GM21423 (cell line): ENCODE data around the gene MTPN.

Experiments
- ATAC-seq: cut with Tn5 transposase; IDR thresholded peaks from one replicate; pipeline ENCODE4 v1.9.1; 2021; ENCODE audit warnings: mild to moderate bottlenecking, moderate library complexity; ENCODE audit not compliant: unreplicated experiment

Gene MTPN

GRCh38 chr7:135929249-135929648 lies 47.9 kb downstream of the MTPN start:
- no peak for ATAC-seq

- ATAC-seq, result no peak
These were observed 49.0 kb downstream of the MTPN start for GRCh38 chr7:135928136-135928535.

- no peak for ATAC-seq
These were observed 51.9 kb downstream of the MTPN start for GRCh38 chr7:135925210-135925609.

GRCh38 chr7:135924302-135924701 lies 52.9 kb downstream of the MTPN start:
- ATAC-seq, result no peak

- ATAC-seq, result no peak
These were observed 54.9 kb downstream of the MTPN start for GRCh38 chr7:135922263-135922662.

GRCh38 chr7:135920478-135920877 lies 56.7 kb downstream of the MTPN start:
- no peak for ATAC-seq

- ATAC-seq, result no peak
These were observed 57.9 kb downstream of the MTPN start for GRCh38 chr7:135919071-135919841.

- no peak for ATAC-seq
These were observed 59.0 kb downstream of the MTPN start for GRCh38 chr7:135918134-135918533.

- no peak for ATAC-seq
These were observed 59.4 kb downstream of the MTPN start for GRCh38 chr7:135917721-135918120.

GRCh38 chr7:135914346-135914745 lies 62.8 kb downstream of the MTPN start:
- no peak for ATAC-seq

GRCh38 chr7:135913404-135913803 lies 63.8 kb downstream of the MTPN start:
- no peak for ATAC-seq

- ATAC-seq, result no peak
These were observed 66.1 kb downstream of the MTPN start for GRCh38 chr7:135911099-135911498.

- no peak for ATAC-seq
These were observed 66.6 kb downstream of the MTPN start for GRCh38 chr7:135910393-135911036.

GRCh38 chr7:135905858-135906257 lies 71.3 kb downstream of the MTPN start:
- ATAC-seq, result no peak

GRCh38 chr7:135905355-135905754 lies 71.8 kb downstream of the MTPN start:
- no peak for ATAC-seq

GRCh38 chr7:135904282-135904681 lies 72.9 kb downstream of the MTPN start:
- no peak for ATAC-seq

- ATAC-seq, result no peak
These were observed 75.3 kb downstream of the MTPN start for GRCh38 chr7:135901585-135902540.

GRCh38 chr7:135900065-135900546 lies 77.1 kb downstream of the MTPN start:
- ATAC-seq, result no peak

- ATAC-seq, result no peak
These were observed 77.6 kb downstream of the MTPN start for GRCh38 chr7:135899458-135900064.

GRCh38 chr7:135898226-135898625 lies 78.9 kb downstream of the MTPN start:
- no peak for ATAC-seq

GRCh38 chr7:135894816-135895215 lies 82.3 kb downstream of the MTPN start:
- no peak for ATAC-seq
